Hepatocyte (in vitro differentiated cells): Measurements from ENCODE around the gene TMEM63A. TPM values are rescaled to one million over a fixed set of nuclear protein-coding genes. Genes with fewer than 3 reads are reported as not detected.
A peak's percentile ranks its signal among the peaks of the same experiment; 100 is the strongest.

ENCODE experiments used
- DNase-seq: peaks from one replicate; pipeline ENCODE4 v3.0.0-alpha.2; 2016; ENCODE audit warnings: low spot score
- H2AFZ ChIP-seq: fragments of 200-600 bp; sonication (generic); 2 replicates; pipeline ENCODE4 v1.6.0; 2016; ENCODE audit warnings: antibody characterized with exemption, mild to moderate bottlenecking
- H3K27ac ChIP-seq: fragments of 200-600 bp; sonication (generic); 2 replicates; pipeline ENCODE4 v1.5.1; 2016; ENCODE audit warnings: mild to moderate bottlenecking
- H3K27me3 ChIP-seq: fragments of 200-600 bp; sonication (generic); 2 replicates; pipeline ENCODE4 v1.6.1; 2016
- H3K36me3 ChIP-seq: fragments of 200-600 bp; sonication (generic); replicated peaks from 2 replicates; pipeline ENCODE4 v1.5.1; 2016; ENCODE audit warnings: low read depth; ENCODE audit not compliant: insufficient read depth
- H3K4me1 ChIP-seq: fragments of 200-600 bp; sonication (generic); 2 replicates; pipeline ENCODE4 v1.5.1; 2016; ENCODE audit warnings: mild to moderate bottlenecking, moderate library complexity; ENCODE audit not compliant: insufficient read depth
- H3K4me2 ChIP-seq: fragments of 200-600 bp; sonication (generic); 2 replicates; pipeline ENCODE4 v1.6.0; 2016
- H3K4me3 ChIP-seq: fragments of 200-600 bp; sonication (generic); 2 replicates; pipeline ENCODE4 v1.5.1; 2016; ENCODE audit warnings: mild to moderate bottlenecking
- H3K79me2 ChIP-seq: fragments of 200-600 bp; sonication (generic); 2 replicates; pipeline ENCODE4 v1.6.0; 2017; ENCODE audit warnings: mild to moderate bottlenecking
- H3K9me2 ChIP-seq: fragments of 200-600 bp; sonication (generic); replicated peaks from 2 replicates; pipeline ENCODE4 v1.6.0; 2017; ENCODE audit warnings: mild to moderate bottlenecking; ENCODE audit not compliant: insufficient read depth
- H3K9me3 ChIP-seq: fragments of 200-600 bp; sonication (generic); 2 replicates; pipeline ENCODE4 v1.5.1; 2016; ENCODE audit warnings: low read depth, mild to moderate bottlenecking
- H4K20me1 ChIP-seq: fragments of 200-600 bp; sonication (generic); 2 replicates; pipeline ENCODE4 v1.6.0; 2016; ENCODE audit warnings: mild to moderate bottlenecking; ENCODE audit not compliant: insufficient read depth, poor library complexity, severe bottlenecking
- CTCF ChIP-seq: fragments of 200-600 bp; sonication (generic); IDR thresholded peaks from 2 replicates; pipeline ENCODE4 v1.5.1; 2016; ENCODE audit warnings: antibody characterized with exemption, mild to moderate bottlenecking; ENCODE audit not compliant: poor library complexity
- EZH2 ChIP-seq: fragments of 200-600 bp; sonication (generic); IDR thresholded peaks from 2 replicates; pipeline ENCODE4 v1.6.1; 2016; ENCODE audit warnings: antibody characterized with exemption, mild to moderate bottlenecking, borderline replicate concordance
- EZH2phosphoT487 ChIP-seq: fragments of 200-600 bp; sonication (generic); IDR thresholded peaks from one replicate; pipeline ENCODE4 v1.6.1; 2018; ENCODE audit warnings: antibody characterized with exemption, mild to moderate bottlenecking, low read depth, moderate library complexity; ENCODE audit not compliant: unreplicated experiment, severe bottlenecking
- WGBS: methylation state at CpG from one replicate; pipeline ENCODE4 v1.1.6; 2016; ENCODE audit warnings: low lambda C conversion rate; ENCODE audit errors: missing lambda C conversion rate; 5-methylcytosine and 5-hydroxymethylcytosine counted together
- polyA plus RNA-seq: library from polyadenylated mRNA; unstranded; fragments of >200 nt; fragmentation: Nextera tagmentation; extraction: Ambion mirVana; gene quantifications from 2 replicates; pipeline ENCODE4 v1.2.1, GENCODE V29; 2016
- total RNA-seq: library from RNA; depleted of rRNA; stranded (reverse); fragments of >200 nt; gene quantifications from 2 replicates; pipeline ENCODE4 v1.2.3, GENCODE V29; 2014

The TMEM63A gene
- total and polyA plus RNA-seq, 2 experiments from 2014 or later = 38.8 to 47.5 TPM

GRCh38 chr1:225928186-225929175 is 46.3 kb upstream of the TMEM63A start:
- no peaks in the 10 kb centered on the region for H3K27me3 ChIP-seq
- no peak for TF ChIP-seq EZH2phosphoT487
- no peak for TF ChIP-seq EZH2
- no peak for TF ChIP-seq CTCF
- no peaks in the 10 kb centered on the region for H3K36me3 ChIP-seq
- DNase-seq = no peak
- H4K20me1 ChIP-seq = no peaks in the 10 kb centered on the region
- no peak overlapping the region for H3K4me3 ChIP-seq
- H3K4me1 ChIP-seq = peaks cover 5% of the 10 kb centered on the region
- H3K27ac ChIP-seq = no peak overlapping the region
- H3K9me3 ChIP-seq = no peaks in the 10 kb centered on the region
- no peak overlapping the region for H3K4me2 ChIP-seq
- no peaks in the 10 kb centered on the region for H3K9me2 ChIP-seq
- no peak overlapping the region for H2AFZ ChIP-seq
- H3K79me2 ChIP-seq = peaks cover under 1% of the 10 kb centered on the region
- WGBS = 96% methylated on average over 14 of the region's 14 CpGs

- peaks cover 17% of the 10 kb centered on the region for H3K79me2 ChIP-seq
- no peak for TF ChIP-seq EZH2phosphoT487
- TF ChIP-seq CTCF = no peak
- TF ChIP-seq EZH2 = no peak
- H3K27ac ChIP-seq = no peak overlapping the region
- no peak overlapping the region for H3K4me3 ChIP-seq
- H2AFZ ChIP-seq = no peak overlapping the region
- WGBS = 92% methylated on average over 3 of the region's 3 CpGs
- no peaks in the 10 kb centered on the region for H4K20me1 ChIP-seq
- no peak for DNase-seq
- no peaks in the 10 kb centered on the region for H3K9me3 ChIP-seq
- no peak overlapping the region for H3K4me2 ChIP-seq
- no peaks in the 10 kb centered on the region for H3K27me3 ChIP-seq
- H3K4me1 ChIP-seq = peaks cover 14% of the 10 kb centered on the region
- no peaks in the 10 kb centered on the region for H3K36me3 ChIP-seq
- no peaks in the 10 kb centered on the region for H3K9me2 ChIP-seq
Observed at GRCh38 chr1:225926551-225927113, 44.5 kb upstream of the TMEM63A start.

GRCh38 chr1:225923692-225924555 is 41.7 kb upstream of the TMEM63A start, which contains the start of gene PYCR2:
PYCR2 (minus strand) TSS chr1:225924250; CDS start chr1:225924110, 140 bp downstream.
- TF ChIP-seq EZH2phosphoT487 = no peak
- peak; percentile 3 for TF ChIP-seq CTCF
- no peak for TF ChIP-seq EZH2
- H3K36me3 ChIP-seq = no peaks in the 10 kb centered on the region
- H3K4me1 ChIP-seq = peaks cover 14% of the 10 kb centered on the region
- no peaks in the 10 kb centered on the region for H3K9me2 ChIP-seq
- no peaks in the 10 kb centered on the region for H3K9me3 ChIP-seq
- H4K20me1 ChIP-seq = no peaks in the 10 kb centered on the region
- H3K27ac ChIP-seq = peak within 1 kb of the TSS; percentile 95
- peak; percentile 98 for DNase-seq
- H2AFZ ChIP-seq = peak within 1 kb of the TSS; percentile 83
- under 1% methylated on average over 61 of the region's 80 CpGs for WGBS
- peak within 1 kb of the TSS; percentile 76 for H3K4me3 ChIP-seq
- H3K79me2 ChIP-seq = peaks cover 19% of the 10 kb centered on the region
- H3K27me3 ChIP-seq = no peaks in the 10 kb centered on the region
- H3K4me2 ChIP-seq = peak within 1 kb of the TSS; percentile 85
